ENCODE results near the gene IGFBP7.
"Not testable (repeated sequence)": the region's sequence is repeated elsewhere in the genome, so short reads cannot be mapped to it uniquely, and the experiment has no call there.

Gene IGFBP7

DNA sequence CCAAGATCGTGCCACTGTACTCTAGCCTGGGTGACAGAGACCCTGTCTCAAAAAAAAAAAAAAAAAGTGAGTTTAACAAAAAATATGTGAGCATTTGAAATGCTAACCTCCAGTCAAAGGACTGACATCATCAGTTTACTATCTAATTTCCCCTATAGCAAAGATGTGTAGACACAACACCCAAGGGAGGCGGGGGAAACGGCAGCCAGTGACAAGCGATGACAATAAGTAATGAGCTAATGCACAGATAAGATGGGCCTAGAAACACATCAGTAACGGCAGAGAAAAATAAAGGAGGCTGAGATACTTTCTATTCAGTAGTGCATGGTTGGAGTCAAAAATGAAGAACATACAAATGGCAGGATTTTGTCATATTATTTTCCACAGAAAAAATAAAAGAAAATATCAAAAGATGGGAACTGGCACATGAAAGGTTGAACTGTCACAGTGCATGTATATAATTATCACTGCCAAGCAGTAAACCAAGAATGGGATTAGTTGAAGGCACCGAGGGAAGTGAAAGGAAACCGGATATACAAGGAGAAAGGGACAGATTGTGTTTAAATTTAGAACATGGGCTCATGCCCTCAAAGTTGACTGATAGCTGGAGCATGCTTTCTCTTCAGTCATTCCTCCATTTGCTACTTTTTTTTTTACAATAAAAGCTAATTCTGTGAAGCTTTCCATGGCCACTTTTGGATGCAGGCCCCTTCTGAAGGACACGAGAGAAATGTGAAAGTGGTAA is 41.8 kb downstream of the IGFBP7 start:
- DNase-seq = no peak

DNA sequence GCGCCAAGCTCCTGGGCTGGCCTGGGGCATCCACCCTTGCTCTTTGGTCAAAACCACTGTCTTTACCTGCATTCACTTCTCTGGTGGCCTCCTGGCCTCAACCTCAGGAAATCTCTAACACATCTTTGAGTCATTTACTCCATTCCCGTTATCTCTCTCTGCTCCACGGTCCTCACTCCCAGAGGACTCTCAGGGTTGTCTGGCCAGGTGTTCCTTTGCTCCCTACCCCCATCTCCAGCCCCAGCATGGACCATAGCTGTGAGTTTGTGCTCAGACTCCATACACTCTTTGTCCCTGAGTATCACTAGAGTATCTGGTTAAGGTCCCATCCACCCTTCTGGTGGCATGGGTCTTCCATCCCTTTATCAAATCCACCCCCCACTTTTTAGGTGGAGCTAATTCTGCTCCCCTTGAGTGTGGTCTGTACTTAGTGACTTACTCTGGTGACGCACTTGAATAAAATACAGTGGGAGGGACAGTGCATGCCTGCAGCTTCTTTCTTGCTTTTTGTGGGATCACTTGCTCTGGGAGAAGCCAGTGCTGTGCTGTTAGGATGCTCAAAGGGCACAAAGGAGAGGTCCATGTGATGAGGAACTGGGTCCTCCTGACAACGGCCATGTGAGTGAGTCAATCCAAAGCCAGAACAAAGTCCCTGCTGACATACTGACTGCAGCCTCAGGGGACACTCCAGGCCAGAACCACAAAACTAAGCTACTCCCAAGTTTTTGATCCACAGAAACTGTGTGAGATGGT is 44.3 kb downstream of the IGFBP7 start:
- DNase-seq = no peak

DNA sequence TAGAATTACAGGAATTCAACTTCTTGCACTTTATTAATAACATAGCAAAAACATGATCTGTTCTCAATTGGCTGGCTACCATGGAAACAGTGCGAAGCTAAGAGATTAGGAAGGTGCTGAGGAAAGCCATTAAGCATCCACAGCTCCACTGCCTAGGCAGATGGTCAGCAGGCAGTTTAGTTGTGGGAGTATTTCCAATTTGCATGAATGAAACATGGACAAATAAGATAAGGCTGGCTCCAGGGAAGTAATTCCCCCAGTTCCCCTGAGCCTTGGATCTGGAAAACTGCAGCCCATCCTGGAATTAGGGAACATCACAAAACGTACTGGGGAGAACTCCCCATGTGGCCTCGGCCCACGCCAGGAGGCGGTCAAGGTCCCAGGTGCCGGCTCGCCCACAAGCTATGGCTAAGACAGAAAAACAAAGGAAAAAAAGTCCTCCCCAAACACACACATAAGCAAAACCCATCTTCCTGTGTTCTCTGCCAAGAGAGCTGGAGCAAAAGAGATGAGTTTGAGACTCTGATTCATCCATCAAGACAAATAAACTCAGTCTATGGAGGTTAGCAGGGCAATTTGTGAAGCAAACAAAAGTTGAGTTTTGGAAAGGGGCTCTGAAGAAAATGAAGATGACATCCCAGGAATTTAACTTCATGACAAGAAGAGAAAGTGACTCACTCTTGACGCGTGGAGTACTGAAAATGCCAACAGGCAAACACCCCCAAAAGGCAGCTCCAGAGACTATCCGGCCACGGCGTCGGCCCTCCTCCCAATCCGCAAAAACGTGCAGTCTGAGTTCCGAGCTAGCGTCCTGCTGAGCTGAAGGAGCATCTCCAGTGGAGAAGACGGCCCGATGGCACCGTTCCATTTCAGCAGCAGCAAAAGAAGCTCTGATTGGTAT is 45.1 kb downstream of the IGFBP7 start:
- DNase-seq = no peak

DNA sequence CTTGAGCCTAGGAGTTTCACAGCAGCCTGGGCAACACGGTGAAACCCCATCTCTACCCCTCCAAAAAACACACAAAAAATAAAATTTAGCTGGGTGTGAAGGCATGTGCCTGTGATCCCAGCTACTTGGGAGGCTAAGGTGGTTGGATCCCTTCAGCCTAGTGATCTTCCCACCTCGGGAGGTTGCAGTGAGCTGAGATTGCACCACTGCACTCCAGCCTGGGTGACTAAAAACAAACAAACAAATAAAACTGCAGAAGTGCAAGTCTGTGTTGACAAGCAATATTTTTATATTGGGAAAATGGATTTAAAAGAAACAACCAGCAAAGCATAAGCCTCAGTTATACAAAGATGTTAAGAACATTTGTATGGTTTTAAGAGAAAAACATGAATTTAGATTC is 46.1 kb downstream of the IGFBP7 start:
- DNase-seq = no peak

DNA sequence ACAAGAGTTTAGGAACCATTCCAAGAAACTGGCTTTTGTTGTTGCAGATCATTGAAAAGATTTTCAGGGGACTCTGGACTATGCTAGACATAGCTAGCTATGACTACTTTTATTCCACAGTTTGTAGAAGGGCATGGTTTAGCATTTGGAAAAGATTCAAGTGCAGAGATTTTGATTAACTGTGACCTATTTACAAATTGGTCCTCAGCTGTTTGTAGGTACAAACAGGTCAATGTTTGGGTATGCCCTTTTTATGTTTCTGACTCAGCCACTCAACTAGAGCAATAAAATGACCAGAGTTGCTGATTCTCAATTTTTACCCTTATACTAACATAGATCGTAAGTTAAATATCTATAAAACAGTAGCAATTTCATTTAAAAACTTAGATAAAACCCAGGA is 46.7 kb downstream of the IGFBP7 start:
- no peak for DNase-seq

DNA sequence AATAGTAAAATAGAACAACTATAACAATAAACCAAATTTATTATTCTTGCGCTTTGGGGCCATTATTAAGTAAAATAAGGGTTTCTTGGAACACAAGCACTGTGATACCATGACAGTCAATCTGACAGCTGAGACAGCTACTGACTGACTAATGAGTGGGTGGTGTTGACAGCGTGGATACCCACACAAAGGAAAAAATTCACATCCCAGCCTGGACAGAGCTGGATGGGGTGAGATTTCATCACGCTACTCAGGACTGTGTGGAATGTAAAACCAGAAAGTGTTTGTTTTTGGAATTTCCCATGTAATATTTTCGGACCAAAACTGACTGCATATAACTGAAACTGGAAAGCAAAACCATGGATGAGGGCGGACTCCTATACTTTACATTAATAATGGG is 48.8 kb downstream of the IGFBP7 start:
- no peak for DNase-seq

DNA sequence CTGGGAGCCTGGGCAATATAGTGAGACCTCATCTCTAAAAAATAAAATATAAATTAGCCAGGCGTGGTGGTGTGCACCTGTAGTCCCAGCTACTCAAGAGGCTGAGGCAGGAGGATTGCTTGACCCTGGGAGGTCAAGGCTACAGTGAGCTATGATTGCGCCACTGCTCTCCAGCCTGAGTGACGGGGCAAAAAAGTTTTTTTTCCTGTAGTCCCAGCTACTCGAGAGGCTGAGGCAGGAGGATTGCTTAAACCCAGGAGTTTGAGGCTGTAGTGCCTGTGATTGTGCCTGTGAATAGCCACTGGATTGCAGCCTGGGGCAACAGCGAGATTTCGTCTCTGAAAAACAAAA is 49.5 kb downstream of the IGFBP7 start:
- DNase-seq = not testable (repeated sequence)

DNA sequence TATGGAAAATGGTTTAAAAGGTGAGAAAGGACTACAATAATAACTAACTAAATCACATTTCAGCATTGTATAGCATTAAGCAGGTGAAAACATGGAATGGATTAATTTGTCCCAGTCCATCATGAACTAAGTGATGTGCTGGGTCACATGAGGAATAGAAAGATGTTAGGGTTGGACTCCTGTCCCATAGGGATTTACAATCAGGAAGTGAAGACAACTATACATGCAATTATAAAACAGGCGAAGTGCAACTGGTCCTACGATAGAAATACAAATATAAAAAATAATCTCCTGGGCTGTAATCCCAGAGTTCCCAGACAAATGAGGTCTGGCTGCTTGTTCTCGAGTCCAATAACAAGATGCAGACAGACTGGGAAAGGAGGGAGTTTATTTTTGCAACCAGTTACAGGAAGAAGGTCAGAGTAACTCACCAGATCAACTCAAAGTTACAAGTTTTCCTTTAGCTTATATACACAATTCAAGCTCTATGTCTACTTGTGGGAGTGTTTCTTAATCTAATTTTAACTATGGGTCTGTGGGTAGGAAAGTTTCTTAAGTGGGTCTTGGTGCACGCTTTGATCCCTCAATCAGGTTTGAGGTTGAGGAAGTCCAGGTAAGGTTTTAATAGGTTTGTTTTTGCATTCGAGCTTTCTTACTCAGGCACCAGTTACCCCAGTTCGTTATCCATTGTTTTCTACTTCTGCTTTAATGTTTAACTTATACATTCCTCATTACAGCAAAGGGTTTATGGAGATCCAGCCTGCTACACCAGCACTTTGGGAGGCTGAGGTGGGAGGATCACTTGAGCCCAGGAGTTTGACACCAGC is 50.1 kb downstream of the IGFBP7 start:
- DNase-seq = no peak

DNA sequence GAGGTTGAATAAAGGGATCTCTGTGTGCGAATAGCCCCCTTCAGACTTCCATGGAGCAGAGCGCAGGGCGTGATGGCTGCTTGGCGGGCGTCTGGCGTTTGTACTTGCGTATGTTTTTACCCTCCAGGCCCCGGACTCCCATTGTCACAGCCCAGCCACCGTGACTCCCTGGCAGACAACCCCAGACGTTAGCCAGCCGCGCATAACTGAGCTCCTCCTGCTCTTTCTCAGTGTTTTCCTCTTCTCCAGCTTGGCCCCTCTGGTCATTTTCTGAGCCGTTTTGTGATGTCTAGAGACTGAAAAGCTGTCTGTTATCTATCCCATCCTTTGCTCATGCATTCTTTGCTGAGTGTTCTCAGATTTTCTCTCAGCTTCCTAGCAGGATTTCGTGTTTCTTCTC is 54.3 kb downstream of the IGFBP7 start:
- no peak for DNase-seq

DNA sequence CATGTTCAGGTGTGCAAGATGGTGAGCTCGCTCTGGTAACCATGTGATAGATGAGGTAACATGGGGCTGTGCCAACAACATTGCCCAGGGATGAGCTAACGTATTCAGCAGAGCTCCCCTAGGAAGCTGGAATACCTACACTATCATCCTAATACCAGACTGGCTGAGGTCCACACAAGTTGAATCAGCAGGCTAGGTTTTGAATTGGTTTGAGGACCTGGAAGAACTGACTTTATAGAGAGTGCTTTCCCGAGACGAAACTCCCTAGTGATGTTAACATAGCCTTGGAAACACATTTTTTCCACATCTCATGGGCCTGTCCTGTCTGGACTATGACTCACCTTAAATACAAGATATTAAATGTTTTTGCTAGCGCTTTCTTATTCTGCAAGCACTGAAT is 56.7 kb downstream of the IGFBP7 start:
- no peak for DNase-seq

DNA sequence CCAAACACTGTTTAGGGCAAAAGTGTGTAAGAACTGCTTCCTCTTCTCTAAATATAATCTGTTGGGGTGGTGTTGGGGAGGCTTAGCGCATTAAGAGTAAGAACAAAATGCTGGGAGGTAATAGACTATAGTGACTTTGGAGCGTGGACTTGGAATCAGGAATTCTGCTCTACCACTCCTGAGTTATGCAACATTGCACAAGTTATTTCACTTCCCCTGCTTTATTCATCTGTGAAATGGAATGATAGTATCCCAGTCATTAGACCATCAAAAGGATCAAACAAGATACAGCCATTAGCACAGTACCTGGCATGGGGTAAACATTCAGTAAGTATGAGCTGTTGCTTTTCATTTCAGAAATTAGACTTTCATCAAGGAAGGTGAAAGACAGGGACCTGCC is 58.7 kb downstream of the IGFBP7 start:
- DNase-seq = no peak

DNA sequence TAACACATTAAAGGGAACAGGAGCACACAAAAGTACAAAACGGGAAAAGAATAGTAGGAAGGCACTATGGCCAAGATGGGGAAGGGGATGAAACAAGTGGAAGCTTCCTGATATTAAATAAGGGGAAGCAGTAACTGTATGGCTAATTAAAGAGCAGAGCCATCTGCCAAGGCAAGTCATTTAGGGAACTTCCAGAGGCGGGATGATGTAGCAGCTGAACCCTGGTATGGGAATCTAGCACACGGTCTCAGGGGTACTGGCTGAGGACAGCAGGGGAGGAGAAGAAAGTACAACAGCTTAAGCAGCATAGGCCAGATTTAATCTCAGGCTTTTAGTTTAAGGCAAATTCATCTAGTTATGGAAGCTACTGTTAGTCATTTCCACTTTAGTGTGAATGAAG is 59.1 kb downstream of the IGFBP7 start:
- DNase-seq = no peak

DNA sequence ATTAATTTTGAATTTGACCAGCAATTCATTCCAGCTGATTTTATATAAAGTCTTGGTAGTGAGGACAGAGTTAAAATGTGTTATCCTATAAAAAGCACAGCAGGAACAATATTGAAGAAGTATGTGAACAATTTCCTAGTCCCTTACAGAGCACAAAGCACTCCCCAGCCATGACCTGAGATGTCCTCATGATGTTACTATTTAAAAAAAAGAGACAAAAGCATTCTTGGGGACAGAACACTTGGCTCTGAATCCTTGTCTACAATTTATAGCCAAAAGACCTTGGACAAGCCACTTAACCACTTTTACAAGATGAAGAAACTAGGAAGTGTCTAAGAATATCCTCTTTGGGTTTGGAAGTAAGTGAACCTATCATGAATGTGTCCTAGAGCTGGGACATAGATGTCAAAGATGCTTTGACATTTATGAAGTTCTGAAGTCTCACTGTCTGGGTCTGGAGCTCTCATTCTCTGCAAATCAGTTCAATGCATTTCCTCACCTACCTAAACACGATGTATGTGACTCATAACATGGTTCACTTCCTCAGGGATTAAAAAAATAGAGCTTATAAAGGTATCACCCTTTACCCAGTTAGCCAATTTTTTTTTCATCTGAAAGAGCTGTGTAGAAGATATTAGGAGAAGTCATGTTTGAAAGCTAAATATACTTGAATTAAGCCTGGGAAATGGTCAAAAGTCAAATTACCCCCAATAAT is 61.4 kb downstream of the IGFBP7 start:
- no peak for DNase-seq

DNA sequence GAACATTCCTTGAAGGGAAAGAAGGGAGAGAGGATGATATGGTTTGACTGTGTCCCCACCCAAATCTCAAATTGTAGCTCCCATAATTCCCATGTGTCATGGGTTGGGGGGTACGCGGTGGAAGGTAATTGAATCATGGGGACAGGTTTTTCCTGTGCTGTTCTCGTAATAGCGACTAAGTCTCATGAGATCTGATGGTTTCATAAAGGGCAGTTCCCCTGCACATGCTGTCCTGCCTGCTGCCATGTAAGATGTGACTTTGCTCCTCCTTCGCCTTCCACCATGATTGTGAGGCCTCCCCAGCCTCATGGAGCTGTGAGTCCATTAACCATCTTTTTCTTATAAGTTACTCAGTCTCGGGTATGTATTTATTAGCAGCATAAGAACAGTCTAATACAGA is 63.1 kb downstream of the IGFBP7 start:
- not testable (repeated sequence) for DNase-seq

DNA sequence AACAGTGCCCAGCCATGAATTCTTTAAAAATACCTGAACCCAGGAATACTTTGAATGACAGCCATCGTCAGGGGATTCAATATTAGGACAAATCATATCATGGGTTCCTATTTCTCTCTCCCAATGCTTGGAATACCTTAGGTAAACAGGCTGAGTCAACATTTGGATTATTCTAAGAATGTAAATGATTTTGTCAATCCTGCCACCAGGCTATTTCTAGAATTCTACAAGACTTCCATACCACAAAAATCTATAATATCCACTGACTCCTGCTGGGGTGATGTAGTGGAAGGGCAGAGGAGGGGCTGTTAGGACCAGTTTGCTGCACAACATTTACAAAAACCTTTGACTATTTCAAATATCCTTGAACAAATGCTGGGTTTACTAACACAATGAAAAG is 65.2 kb downstream of the IGFBP7 start:
- DNase-seq = no peak

DNA sequence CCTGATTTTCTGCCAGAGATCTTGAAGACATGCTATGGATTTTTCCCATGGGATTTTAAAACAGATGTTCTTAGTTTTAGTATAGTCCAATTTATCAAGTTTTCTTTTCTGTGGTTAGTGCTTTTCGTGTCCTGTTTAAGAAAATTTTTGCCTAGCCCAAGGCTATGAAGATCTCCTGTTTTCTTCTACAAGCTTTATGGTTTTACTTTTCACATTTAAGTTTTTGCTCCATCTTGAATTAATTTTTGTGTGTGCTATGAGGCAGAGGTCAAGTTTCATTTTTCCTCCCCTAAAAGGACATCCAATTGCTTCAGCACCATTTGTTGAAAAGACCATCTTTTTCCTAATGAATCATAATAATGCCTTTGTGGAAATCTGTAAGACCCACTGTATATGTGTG is 65.9 kb downstream of the IGFBP7 start:
- no peak for DNase-seq

DNA sequence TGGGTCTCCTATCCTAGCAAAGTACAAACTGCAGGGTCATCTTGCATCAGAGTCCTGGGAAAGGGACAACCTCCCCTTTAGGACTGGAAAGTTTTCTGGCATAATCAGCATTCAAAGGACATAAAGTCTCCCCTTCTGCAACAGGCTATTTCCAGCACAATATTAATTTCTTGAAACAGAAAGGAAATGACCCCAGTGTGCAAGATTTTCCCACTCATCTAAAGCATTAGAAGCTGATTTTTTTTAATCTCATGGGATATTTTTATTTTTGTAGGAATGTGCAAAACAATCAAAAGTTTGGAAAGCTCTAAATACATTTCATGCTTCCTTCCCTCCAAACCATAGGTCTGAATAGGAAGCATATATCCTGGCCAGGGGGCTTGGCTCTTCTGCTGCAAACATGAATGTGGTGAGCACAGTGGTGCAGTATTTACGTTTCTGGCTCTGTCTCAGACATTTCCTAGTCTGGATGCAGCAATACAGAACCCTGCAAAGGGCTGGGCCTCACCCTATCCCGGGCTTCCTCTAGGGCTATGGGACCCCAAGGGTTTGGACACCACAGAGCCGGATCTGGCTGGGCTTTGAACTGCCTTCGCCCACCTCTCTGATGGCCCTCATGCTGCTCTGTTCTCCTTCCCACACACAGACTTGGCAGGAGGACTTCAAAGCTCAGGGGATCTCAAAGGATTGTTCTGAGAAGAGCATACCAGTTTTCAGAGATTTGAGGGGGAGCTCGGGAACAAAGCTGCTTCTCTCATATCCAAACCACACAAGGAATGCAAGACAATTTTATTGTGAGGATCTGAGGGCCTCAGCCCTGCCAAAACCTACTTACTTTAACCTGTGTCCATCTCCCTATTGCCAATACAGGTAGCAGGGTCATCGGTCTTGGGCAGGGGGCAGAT is 66.6 kb downstream of the IGFBP7 start:
- no peak for DNase-seq

DNA sequence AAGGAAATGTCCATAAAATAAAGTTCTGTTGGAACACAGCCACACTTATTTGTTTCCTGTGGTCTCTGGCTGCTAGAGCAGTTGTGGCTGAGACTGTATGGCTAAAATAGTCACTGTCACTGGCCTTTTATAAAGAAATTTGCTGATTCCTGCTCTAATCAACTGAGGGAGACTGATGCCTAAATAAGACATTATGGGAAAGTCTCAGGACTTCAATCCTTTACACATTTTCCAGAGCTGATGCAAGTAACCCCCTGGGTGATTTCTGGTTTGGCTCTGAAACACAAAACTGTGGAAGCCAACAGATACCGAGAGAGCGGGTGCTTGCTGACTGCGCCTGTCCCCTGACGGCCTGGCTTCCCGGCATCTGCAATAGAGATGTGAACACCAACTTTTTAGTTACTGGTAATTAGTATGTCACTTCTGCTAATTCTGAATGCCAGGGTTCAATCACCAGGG is 67.4 kb downstream of the IGFBP7 start:
- DNase-seq = no peak

DNA sequence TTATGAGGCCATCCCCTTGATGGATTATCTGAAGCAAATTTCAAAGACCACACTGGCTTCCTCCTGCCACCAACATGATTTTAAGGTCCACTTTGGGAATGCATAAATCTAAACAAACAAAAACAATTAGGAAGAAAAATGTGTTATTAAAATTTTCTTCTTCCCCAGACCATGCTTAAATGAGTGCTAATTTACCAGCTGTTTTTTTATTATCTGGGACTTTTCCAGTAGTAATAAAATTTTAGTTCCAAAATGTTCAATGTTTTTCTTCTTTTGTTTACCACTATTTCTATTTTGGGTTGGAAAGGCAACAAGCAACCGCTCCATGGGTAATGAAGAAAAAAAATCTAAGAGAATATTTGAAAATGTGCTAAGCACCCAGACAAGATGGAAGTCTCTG is 69.2 kb downstream of the IGFBP7 start:
- DNase-seq = no peak

DNA sequence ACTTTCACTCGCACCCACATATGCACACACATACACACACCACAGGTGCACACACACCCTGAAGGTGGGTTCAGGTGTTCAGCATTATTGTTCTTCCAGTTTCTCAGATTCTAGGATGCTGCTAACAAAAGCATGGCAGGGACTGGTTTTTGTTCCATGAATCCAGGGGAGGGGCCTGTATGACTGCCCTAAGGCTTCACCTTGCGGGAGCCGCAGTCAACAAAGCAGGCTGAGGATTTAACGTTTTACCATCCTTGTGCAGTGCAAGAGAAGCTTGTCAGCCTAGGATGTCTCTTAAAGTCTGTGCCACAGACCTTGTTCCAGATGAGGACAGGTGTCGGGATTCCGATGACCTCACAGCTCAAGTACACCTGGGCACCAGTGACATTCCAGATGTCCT is 69.7 kb downstream of the IGFBP7 start:
- DNase-seq = no peak

DNA sequence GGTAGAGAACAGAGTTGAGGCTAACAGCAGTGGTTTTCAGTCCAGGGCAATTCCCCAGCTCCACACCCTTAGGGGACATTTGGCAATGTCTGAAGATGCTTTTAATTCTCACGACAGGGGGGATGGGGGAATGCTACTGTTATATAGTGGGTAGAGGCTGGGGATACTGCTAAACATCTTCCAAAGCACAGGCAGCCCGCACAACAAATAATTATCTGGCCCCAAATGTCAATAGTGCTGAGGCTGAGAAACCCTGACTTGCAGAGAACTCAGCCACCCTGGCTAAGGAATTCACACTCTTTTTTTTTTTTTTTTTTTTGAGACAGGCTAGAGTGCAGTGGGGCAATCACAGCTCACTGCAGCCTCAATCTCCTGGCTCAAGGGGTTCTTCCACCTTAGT is 70.8 kb downstream of the IGFBP7 start:
- no peak for DNase-seq
